ENCODE data around the gene MOB2.

GRCh38 chr11:1456176-1456575, 30.4 kb downstream of the MOB2 start:
- TF ChIP-seq CTCF (IDR thresholded peaks at IDR 0.05 in 4 of 5, conservative IDR thresholded peaks at IDR 0.05 in 1 of 5) (no peak), POLR2A (IDR thresholded peaks at IDR 0.05) (no peak)

Measured in gastrocnemius medialis (tissue), 4 donors.